Hindlimb muscle (tissue), 1 donor: ENCODE results near the gene FOXP1. TPM values are rescaled to one million over a fixed set of nuclear protein-coding genes. Genes with fewer than 3 reads are reported as not detected.
"Not testable (repeated sequence)": the region's sequence is repeated elsewhere in the genome, so short reads cannot be mapped to it uniquely, and the experiment has no call there.

ENCODE experiments used
- DNase-seq: peaks from one replicate; pipeline ENCODE4 v3.0.0-alpha.2; 2013
- polyA plus RNA-seq: library from polyadenylated mRNA; unstranded; fragments of 120-200 nt; gene quantifications from one replicate; pipeline ENCODE4 v1.2.1, GENCODE V29; 2013; ENCODE audit not compliant: insufficient read length

FOXP1 gene
- polyA plus RNA-seq, 1 donor = 18.2 TPM

- no peak for DNase-seq
Measured at GRCh38 chr3:71446734-71447133, 136.8 kb downstream of the FOXP1 start.

DNA sequence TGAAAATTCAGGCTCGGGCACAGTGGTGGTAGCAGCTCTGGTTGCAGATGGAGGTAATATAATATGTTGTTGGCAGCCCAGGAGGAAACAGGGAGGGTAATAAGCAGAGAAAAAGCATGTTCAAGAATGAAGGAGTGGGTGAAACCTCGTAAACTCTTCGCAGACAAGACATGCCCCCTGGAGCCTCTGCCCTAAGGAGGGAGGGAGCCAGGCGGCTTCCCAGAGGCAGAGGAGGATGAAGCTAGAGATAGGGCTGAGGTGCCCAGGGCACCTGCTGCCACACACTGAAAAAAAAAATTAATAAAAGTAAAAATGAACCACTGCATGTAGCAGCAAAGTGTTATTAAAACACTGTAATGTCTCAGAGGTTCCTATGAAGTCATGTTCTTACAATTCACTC lies 137.3 kb downstream of the FOXP1 start:
- no peak for DNase-seq

DNA sequence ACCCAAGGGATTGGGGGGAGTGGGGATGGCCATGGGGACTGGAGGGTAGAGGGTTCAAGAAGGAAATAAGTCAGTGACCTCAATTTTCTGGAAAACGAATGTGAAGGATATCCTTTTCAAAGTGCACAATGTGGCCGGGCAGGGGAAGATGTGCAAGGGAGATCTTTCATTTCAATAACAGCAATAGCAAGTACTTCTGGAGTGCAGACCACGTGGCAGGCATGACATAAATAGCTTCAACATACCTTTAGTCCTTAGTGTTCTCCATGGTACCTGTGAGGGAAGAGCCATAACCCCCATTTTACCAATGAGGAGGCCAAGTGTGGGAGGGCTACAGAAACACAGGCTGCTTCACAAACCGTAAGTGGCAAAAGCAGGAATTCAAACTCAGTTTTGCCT lies 138.7 kb downstream of the FOXP1 start:
- DNase-seq = no peak

- peak; percentile 24 for DNase-seq
Measured at GRCh38 chr3:71444028-71444860, 139.3 kb downstream of the FOXP1 start.

- DNase-seq = no peak
Measured at GRCh38 chr3:71443332-71443731, 140.2 kb downstream of the FOXP1 start.

DNA sequence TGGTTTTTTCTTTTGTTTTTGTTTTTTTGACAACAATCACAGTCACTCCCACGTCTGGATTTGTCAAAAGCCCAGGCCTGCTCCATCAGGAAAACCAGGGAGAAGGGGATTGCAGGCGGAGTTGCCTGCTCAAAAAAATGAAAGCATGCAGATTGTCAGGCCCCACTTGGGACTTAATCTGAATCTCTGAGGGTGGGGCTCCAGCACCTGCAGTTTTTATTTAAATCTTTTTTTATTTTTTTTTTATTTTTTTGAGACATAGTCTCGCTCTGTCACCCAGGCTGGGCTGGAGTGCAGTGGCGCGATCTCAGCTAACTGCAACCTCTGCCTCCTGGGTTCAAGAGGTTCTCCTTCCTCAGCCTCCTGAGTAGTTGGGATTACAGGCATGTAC lies 140.9 kb downstream of the FOXP1 start:
- no peak for DNase-seq

DNA sequence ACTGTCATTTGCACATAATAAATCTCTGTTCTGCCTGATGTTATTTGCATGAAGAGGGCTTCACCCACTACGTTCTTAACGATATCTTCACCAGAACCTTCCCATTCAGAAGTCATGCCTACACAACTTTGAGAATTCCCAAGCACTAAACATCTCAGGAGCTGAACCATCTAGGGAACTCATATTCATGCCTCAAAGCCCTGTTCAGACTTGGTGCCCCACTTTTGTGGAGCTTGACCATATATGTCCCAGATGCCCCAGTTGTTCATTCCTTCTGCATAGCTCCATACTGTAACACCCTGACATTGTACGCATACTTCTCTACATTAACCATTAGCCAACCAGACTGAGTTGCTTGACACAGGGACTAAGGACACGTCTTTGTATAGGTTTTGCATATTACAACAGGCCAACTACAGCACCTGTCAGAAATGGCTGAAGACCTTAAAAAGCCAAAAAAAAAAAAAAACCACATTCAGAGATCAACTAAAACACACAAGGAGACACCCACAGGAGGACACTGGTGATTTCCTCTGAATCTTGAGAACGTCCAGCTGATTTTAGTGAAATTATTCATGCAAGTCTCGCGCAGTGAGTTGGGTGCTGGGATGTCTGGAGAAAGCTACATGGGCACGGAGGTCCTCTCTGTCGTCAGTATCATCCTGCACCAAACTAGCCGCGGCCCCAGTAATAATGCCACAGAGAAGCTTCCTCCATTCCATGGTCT lies 141.4 kb downstream of the FOXP1 start:
- no peak for DNase-seq

GRCh38 chr3:71441217-71441924 lies 142.2 kb downstream of the FOXP1 start:
- no peak for DNase-seq

GRCh38 chr3:71438904-71439303 lies 144.6 kb downstream of the FOXP1 start:
- DNase-seq = no peak

DNA sequence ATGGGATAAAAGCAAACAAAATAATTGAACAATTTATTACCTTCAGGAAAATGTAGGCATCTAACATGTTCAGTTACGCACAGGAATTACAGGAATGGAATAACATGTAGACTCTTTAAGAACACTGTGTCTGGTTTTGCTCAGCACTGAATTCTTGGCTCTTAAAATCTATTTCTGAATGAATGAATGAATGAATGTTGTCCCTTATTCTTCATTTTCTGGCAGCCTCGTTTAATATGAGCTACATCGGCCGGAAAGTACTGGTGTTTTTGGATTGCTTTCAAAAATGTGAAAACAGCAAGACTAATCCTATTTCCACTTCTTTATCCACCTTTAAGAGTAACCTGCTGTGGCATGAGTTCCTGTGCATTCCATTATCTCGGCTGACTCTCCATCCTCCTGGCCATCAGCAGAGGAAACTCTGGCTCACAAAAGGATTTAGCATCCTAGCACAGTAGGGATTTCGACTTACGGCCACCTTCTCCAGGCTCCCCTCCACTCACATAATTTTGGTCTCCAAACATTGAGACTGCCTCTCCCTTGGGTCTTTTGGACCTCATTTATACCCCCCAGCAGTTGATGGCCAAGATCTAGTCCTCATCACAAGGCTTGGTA lies 145.3 kb downstream of the FOXP1 start:
- DNase-seq = no peak

DNA sequence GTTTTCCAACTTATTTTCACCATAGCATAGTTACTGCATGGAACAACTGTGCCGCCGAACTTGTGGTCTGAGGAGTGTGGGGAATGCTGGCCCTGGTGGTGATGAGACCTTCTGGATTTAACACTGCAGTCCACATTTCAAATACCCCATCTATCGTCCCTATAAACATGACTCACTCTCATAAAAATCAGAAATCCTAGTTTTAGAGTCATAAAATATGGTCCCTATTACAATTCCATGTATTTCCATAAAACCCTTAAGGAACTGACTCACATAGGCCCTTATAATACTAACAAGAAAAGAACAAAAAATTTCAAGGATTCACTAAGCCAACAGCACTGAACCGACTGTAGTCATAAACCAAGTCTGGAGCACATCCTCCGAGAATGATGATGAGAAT lies 147.2 kb downstream of the FOXP1 start:
- DNase-seq = no peak

DNA sequence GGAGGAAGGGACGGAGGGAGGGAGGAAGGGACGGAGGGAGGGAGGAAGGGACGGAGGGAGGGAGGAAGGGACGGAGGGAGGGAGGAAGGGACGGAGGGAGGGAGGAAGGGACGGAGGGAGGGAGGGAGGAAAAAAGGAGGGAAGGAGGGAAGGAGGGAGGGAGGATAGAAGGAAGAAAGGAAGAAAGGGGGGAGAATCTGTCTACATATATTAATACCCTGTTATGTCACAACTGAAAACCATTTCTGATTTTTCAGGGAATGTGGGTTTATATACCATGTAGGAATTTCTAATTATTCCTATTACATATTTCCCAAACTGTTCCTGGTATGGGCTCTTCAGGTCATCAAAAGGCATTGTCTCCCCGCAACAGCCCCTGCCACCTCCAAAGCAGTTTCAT lies 147.7 kb downstream of the FOXP1 start:
- DNase-seq = not testable (repeated sequence)

DNA sequence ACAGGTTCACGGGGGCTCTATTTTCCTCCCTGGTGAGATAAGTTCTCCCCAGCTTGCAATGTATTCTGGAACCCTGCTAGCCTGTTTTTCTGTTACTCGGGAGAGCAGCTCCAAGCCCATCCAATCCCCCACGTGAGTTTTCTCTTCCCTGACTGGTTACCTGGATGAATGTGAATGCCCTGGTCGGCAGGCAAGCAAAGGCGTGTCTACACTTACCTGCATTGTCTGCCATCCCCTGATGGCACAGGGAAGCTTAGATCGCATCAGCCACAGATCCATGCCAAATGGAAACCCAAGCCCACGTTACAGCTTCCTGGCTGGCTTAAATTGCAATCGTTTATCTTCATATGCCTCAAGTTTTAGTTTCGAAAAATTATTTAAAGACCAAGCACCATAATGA lies 149.9 kb downstream of the FOXP1 start:
- DNase-seq = no peak

- no peak for DNase-seq
Measured at GRCh38 chr3:71432044-71432975, 151.2 kb downstream of the FOXP1 start.

DNA sequence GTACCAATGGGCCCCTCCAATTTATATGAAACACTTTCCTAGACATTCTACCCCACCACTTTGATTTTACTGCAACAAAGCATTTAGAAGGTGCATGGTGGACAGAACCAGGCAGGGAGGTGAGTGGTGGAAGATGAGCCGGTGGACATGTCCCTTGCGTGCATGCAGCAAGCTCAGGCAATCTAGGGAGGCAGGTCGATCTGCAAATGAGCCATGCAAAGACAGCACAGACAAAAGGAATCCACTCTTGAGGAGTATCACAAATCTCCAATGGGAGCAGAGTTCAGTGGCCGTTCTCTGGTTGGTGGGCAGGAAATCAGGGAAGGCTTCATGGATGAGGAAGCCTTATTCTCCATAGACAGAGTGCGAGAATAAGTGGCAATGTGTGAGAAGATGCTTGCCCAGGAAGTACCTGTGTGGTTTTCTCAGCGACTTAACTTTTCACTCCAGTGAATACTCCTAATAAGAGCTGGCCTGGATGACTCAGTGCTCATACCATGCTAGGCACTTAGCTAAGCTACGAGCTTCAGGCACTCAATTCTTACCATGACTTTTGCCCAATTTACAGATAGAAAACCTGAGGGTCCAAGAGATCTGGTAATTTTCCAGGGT lies 152.5 kb downstream of the FOXP1 start:
- DNase-seq = no peak

DNA sequence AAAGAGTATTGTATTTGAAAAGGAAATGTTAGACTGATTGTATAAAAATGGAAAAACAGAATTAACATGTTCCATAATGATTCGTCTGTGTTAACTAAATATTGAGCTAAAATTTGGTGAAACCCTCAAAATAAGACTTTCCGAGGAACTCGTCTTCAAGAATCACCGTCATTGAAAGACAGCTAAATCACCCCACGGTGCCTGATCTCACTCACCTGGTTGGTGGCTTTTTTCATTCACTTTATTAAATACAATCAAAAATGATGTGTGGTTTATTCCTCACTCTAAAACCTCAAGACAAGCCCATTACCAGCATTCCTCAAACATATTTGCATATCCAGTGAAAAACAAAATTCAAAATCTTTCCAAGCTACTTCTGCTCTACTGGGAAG lies 153.9 kb downstream of the FOXP1 start:
- no peak for DNase-seq

GRCh38 chr3:71428841-71429596 lies 154.5 kb downstream of the FOXP1 start:
- peak; percentile 77 for DNase-seq

- no peak for DNase-seq
Measured at GRCh38 chr3:71425491-71426071, 157.9 kb downstream of the FOXP1 start.

DNA sequence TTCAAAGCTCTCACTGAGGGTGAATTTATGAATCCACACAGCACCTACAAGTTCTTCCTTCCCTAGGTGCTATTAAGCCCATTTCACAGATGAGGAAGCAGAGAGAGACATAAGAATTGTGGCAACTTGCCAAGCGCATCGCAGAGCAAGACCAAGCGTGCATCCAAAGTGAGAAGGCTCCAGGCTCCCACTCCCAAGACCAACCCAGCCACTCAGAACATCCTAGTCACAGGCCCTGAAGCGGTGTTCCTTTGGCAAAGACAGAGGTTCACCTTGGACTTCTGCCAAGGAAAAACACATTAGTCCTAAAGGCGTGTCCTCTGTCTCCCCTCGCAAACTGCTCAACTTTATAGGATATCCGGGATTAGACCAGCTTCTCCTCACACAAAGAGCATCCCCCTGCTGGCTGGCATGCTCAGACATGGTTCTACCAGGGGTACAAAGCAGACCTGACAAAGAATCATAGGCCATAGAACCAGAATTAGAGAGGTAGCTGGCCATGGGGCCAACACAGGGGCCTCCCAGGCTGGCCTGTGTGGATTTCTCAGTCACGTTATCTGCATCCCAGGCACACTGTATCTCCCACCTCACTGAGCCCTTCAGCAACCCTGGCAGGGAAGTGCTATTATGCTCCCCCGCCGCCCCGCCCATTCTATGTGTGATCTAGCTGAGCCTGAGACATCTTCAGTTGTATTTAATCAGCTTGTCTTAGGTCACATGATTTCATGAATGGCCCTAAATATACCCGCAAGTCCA lies 160.2 kb downstream of the FOXP1 start:
- DNase-seq = no peak
